GM06990 (cell line): ENCODE data around the gene TRAK1.

Experiments used
- DNase-seq: peaks from one replicate; pipeline ENCODE4 v3.0.0-alpha.2; 2011; ENCODE audit not compliant: insufficient read length; ENCODE audit errors: extremely low read depth
- H3K27me3 ChIP-seq: replicated peaks from 2 replicates; pipeline ENCODE4 v1.6.0; 2011; ENCODE audit warnings: low read length; ENCODE audit not compliant: control insufficient read depth, insufficient read depth
- H3K36me3 ChIP-seq: 2 replicates; pipeline ENCODE4 v1.5.1; 2011; ENCODE audit warnings: low read length; ENCODE audit not compliant: control insufficient read depth, insufficient read depth
- H3K4me3 ChIP-seq: replicated peaks from 2 replicates; pipeline ENCODE4 v1.5.1; 2011; ENCODE audit warnings: low read depth, mild to moderate bottlenecking, control low read depth, low read length
- TF ChIP-seq, protein P1 (sequence below): IDR thresholded peaks from 2 replicates; pipeline ENCODE4 v1.5.1; 2011; ENCODE audit warnings: low read length, control low read depth, mild to moderate bottlenecking, inconsistent platforms; ENCODE audit not compliant: insufficient read depth, poor library complexity, severe bottlenecking

TRAK1 gene

DNA sequence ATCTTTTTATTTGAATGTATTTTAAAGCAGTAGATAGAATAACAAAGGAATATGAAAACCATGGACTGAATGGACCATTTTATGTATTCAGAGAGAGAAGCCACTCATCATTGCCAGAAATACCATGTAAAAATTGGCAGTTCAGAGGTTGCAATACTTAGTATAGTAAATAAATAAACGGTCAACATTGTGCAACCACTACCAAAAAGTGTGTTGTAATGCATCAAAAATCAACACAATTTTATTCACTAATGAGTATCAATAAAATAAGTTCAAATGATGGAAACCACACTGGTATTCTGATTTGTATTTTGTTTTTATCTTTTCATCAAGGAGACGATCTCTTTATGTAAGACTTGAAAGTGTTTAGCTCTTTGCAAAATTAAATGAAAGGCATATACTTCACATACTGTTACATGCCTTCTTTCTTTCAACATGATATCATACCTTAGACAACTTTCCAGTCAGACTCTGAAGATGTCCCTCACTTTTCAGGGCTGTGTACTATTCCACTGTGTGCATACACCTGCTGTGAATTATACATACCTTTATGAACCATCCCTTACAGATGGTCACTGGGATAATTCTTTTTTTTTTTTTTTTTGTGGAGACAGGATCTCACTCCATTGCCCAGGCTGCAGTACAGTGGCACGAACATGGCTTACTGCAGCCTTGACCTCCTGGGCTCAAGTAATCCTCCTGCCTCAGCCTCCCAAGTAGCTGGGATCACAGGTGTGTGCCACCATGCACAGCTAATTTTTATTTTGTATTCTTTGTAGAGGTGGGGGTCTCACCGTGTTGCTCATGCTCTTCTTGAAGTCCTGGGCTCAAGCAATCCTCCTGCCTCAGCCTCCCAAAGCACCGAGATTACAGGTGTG is 134.6 kb downstream of the TRAK1 start:
- TF ChIP-seq, protein P1, sequence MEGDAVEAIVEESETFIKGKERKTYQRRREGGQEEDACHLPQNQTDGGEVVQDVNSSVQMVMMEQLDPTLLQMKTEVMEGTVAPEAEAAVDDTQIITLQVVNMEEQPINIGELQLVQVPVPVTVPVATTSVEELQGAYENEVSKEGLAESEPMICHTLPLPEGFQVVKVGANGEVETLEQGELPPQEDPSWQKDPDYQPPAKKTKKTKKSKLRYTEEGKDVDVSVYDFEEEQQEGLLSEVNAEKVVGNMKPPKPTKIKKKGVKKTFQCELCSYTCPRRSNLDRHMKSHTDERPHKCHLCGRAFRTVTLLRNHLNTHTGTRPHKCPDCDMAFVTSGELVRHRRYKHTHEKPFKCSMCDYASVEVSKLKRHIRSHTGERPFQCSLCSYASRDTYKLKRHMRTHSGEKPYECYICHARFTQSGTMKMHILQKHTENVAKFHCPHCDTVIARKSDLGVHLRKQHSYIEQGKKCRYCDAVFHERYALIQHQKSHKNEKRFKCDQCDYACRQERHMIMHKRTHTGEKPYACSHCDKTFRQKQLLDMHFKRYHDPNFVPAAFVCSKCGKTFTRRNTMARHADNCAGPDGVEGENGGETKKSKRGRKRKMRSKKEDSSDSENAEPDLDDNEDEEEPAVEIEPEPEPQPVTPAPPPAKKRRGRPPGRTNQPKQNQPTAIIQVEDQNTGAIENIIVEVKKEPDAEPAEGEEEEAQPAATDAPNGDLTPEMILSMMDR: no peak
- H3K36me3 ChIP-seq: peaks cover 21% of the 10 kb centered on the region

DNA sequence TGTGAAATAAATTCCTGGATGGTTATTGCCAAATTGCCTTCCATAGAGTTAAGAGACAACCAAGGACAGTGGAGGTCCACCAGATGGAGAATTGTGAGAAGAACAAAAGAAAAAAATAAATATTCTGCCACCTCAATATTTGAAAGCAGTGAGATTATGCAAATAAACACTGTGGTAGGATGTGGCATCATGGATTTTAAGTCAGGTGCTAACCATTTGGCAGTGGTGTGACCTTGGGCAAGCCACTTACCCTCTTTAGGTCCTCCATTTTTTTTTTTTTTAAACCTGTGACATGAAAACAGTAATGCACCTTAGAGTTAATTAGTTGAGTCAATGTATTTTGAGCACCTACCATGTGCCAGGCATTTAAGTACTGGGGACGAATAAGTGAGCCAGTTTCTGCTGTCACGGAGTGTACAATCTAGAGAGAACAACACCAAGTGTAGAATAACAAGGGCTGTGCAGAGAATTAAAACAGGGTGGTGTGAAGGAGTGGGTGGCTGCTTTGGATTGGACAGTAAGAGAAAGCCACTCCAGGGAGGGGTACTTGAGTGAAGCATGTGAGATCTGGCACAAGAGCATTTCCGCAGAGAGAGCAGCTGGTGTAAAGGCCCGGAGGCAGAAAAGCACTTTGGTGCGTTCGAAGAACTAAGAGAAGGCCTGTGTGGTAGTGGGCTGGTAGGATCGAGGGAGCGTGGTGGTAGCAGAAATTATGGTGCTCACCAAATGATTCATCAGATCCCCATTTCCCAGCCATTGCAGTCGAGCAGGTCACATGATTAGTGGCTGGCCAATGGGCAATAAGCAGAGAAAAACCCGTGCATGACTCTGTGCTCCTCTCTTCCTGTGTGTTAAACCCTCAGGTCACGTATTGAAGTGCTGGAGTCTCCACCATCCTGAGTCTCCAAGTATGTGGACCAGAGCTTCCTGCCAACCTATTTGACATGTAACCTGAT is 135.6 kb downstream of the TRAK1 start:
- no peak overlapping the region for H3K4me3 ChIP-seq
- DNase-seq: no peak
- TF ChIP-seq, protein P1: no peak
- no peaks in the 10 kb centered on the region for H3K27me3 ChIP-seq
- peaks cover 20% of the 10 kb centered on the region for H3K36me3 ChIP-seq

More for the DNA sequence above, 134.6 kb downstream of the TRAK1 start:
- no peak overlapping the region for H3K4me3 ChIP-seq
- H3K27me3 ChIP-seq: no peaks in the 10 kb centered on the region
- no peak for DNase-seq

DNA sequence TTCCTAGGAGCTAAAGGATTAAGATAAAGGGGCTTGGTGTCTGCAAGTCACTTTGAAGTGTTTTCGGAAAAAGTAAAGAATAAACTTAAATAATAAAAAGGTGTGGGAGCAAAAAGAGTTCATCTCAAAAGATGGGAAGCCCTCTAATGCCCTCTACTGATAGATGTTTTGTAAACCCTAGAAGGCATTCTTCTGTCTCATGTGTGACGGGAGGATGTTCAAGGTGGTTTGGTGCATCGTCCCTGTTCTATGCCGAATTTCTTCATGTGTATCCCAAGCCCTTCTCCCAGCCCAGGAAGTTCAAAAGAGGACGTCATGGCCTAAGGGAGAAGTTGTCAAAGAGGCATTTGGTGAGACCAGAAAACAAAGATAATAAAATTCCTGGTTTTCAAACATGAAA is 137.6 kb downstream of the TRAK1 start:
- Histone ChIP-seq H3K4me3 (no peak overlapping the region), H3K36me3 (peaks cover 4% of the 10 kb centered on the region), H3K27me3 (no peaks in the 10 kb centered on the region)
- DNase-seq: no peak
- TF ChIP-seq, protein P1: peak; percentile 61

DNA sequence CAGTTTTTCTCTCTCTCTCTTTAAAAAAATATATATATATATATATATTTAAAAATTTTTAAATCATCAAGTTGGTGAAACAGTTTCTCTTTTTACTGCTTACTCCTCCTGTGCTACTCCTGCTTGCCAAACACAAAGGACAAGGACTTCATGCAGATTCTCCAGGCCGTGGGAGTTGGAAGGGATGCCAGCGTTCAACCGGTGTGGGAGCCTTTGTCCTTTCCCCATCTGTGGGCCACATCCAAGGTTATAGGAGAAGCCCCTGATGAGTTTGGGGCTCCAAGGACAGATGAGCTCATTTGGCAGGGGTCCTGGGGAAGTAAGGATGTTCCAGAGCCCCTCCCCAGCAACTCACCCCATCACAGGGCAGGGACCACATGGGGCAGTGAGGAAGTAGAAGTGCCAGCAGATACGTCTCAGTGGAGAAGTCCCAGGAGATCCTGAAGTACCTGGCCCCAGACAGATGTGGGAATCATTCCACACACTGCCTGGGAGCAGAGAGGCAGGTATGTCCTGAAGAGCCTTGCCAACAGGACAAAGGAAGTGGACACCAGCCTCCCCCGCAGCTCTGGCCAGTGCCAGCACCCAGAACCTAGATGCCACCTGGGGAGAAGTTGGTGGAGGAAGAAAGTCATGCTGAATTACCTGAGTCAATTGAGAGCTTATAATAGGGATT is 138.2 kb downstream of the TRAK1 start:
- DNase-seq: no peak
- Histone ChIP-seq H3K4me3 (no peak overlapping the region), H3K36me3 (peaks cover 2% of the 10 kb centered on the region; the same call in 1 of the 2 replicates), H3K27me3 (no peaks in the 10 kb centered on the region)
- TF ChIP-seq, protein P1: no peak

DNA sequence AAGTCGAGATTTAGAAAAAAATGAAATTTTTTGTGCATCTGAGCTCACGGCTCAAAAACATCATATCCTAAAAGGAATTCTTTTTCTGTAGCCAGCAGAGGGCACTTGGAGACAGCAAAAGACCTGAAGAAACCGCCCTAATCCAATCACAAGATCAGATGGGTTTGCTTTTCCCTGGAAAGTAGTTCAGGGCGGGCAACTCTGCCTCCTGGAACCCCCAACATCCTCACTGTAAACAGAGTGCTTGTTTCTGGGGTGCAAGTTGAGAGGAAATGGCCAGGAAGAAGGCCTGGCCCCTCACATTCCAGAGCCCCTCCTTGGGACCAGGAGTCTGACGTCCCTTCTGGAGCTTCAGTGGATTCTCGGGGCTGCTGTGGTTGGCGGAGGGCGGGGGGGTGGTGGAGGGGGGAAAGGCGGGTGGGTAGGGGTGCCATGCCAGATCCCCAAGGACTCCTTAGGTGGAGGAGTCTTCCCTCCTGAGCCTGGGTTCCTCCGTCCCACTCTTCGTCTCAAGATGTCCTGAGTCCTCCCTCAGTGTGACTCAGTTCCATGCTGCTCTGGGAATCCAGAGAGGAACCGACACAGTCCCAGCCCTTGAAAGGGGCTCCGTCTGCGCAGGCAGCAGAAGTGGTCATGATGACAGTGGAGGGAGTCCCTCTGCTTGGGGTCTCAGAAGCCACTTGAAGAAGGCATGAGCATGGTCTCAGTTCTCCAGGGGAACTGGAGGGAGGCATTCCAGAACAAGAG is 139.0 kb downstream of the TRAK1 start:
- DNase-seq: no peak
- Histone ChIP-seq H3K36me3 (no peaks in the 10 kb centered on the region), H3K27me3 (no peaks in the 10 kb centered on the region), H3K4me3 (no peak overlapping the region)
- TF ChIP-seq, protein P1: peak; percentile 37
